Stimulated activated CD4-positive, alpha-beta T cell treated with anti-CD3 and anti-CD28 coated beads, TNF-alpha, amount 100 ng/mL, for 4 hours (primary cell): ENCODE measurements around the gene ANAPC1.
A peak's percentile ranks its signal among the peaks of the same experiment; 100 is the strongest.
"Not testable (repeated sequence)": the region's sequence is repeated elsewhere in the genome, so short reads cannot be mapped to it uniquely, and the experiment has no call there.

Source experiments
- DNase-seq, 3 experiments: peaks; one replicate each; pipeline ENCODE4 v3.0.0-alpha.2; 2020; ENCODE audit warnings: low read depth in 3 of 3

ANAPC1 gene

DNA sequence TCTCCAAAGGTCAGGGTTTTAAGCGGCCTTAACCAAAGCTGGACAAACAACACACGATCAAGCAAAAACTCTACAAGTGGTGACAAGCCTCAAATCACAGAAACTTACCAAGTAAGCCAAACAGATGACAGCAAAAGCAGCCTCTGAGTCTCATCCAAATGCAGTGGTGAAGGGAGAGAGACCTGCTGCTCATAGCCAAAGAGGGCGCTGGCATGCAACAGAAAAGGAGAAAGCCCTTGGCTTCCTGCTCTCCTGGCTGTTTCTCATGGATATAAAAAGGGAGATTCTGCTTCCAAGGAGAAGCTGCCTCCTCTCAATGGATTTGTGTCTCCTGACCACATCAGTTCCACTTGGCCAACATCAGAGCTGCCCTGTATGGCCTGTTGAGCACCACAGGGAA lies 142.5 kb downstream of the ANAPC1 start:
- DNase-seq, result not testable (repeated sequence)

- not testable (repeated sequence) for DNase-seq
Measured at GRCh38 chr2:111735838-111736721, 147.9 kb downstream of the ANAPC1 start.

GRCh38 chr2:111735420-111735819 lies 148.6 kb downstream of the ANAPC1 start:
- DNase-seq, result not testable (repeated sequence)

DNA sequence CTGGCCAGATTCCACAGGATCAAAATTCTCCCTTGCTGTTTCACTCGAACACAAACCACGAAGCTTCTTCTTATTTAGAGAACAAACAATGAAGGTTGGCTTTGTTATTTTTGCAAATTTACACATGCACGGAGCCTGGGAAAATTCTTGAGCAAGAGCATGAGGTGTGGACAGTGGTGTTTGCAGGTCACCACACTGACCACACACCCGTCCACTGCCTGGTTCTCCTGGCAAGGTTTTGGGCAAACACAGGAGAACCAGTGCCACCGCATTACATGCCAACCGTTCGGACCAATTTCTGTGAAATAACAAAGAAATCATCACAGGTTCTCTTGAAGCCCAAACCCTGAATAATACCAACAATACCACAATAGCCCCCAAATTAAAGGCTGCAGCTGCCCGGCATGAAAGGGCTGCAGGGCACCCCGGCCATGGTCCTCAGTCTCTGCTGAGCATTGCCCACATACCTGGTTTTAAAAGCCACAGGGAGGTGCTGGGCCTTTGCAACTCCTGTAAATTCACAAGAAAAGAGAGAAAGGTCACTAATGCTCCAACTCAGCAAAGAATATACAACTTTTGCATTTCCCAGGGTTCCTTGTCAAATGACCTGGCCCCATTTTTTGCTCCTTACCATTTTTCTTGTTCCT lies 154.1 kb downstream of the ANAPC1 start:
- DNase-seq, result not testable (repeated sequence)

- DNase-seq, result peak in 1 of 3 experiments; percentile 9
Measured at GRCh38 chr2:111727611-111728110, 156.3 kb downstream of the ANAPC1 start.

DNA sequence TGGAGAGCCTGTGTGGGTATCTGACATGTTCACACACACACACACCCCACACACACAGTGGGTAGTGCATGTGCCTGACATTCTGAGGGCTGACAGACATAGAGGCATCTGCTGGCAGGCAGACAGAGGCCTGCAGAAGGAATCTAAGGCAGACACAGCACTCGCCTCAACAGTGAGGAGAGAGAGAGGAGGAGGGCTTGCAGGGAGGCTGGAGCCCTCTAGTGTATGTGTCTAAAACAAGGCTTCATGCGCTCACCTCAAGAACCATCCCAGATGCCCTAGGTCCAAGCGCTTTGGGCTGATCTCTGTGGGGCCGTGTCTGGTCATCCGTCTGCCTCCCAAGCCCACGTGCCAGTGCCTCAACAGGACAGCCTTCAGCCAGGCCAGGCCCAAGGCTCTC lies 158.3 kb downstream of the ANAPC1 start:
- not testable (repeated sequence) for DNase-seq

- not testable (repeated sequence) for DNase-seq
Measured at GRCh38 chr2:111719610-111720009, 164.4 kb downstream of the ANAPC1 start.
